GM19193 (cell line): ENCODE data around the gene LBHD2.

Experiments
- POLR2A ChIP-seq: IDR thresholded peaks from 4 replicates; pipeline ENCODE4 v1.6.1; 2011; ENCODE audit not compliant: insufficient read depth, insufficient read length; ENCODE audit errors: extremely low read depth

The LBHD2 gene

DNA sequence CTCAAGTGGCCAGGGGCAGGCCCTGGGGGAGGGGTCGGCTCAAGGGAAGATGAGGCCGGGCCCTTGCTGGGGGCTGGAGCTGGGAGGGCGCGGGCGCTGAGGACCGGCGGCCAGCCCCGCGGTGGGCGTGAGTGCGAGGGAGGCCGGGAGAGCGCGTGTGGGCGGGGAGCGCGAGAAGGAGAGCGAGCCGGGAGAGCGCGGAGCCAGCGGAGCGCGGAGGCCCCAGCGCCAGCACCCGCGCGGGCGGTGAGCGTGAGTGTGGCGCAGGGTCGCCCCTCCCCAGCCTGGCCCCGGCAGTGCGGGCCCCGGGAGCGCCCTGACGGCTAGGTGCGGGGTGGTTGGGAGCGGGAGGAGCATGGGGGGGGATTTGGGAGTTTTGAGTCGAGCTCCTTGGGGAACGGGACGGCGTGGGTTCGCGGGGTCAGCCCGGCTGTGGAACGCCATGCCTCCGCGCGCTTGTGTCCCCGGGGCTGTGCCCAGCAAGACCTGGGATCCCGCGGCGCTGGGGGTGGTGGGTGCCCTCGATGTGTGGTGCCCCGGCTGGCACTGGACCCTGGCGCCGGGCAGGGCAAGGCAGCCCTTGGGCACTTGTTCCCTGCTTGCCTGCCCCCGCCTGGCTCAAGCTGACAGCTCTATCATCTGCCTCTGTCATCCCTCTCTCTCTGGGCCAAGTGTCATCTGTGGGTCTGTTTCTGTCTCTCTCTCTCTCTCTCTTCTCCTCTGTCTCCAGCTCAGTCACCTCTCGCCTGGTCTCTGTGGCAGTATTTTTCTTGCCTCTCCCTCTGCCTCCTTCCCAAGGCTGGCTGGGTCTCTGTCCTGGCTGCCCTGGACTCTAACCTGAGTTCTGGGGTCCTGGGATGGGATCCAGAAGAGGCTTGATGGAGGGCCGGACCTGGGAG, at the start of gene LBHD2:
TSS of gene LBHD2 (plus strand) at position 190 of the 899 bp plus-strand sequence. CDS start 1,803 bp downstream, outside the sequence.
- TF ChIP-seq POLR2A: no peak

DNA sequence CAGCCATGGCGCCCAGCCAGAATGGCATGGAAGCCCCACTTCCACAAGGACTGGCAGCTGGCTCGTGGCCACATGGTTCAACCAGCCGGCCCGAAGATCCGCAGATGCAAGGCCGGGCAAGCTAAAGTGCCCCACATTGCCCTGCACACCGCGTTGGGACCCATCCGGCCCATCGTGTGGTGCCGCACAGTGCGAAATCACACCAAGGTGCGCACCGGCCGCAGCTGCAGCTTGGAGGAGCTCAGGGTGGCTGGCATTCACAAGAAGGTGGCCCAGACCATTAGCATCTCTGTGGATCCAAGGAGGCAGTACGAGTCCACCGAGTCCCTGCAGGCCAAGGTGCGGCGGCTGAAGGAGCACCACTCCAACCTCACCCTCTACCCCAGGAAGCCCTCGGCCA, 42.5 kb upstream of the LBHD2 start:
- no peak for TF ChIP-seq POLR2A

DNA sequence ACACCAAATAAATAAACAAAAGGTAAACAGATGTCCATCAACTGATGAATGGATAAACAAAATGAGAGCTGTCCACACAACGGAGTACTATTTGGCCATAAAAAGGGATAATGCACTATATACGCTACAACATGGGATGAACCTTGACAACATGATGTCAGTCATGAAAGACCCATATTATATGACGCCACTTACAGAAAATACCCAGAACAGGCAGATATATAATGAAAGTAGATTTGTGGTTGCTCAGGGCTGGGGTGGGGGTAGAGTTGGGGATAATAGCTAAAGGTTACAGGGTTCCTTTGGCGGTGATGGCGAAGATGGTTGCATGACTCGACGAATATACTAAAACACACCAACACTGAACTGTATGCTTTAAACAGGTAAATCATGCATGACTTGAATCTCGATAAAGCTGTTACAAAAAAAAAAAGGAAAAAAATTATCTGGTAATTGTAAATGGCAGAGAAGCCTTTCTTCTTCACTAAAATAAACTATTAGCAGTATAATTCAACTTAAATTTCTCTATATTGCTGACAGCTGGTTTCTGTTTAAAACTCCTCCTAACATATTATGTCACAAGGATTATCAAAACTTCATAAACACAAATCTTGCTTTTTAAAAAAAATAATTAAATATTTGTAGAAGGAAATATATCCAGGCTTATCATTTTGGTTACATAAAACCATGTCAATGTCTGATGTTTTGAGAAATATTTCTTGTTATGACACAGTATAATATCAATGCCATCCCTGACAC, 40.6 kb upstream of the LBHD2 start:
- TF ChIP-seq POLR2A: no peak

- TF ChIP-seq POLR2A: no peak
Observed at GRCh38 chr14:103045371-103045869, 38.6 kb upstream of the LBHD2 start.

DNA sequence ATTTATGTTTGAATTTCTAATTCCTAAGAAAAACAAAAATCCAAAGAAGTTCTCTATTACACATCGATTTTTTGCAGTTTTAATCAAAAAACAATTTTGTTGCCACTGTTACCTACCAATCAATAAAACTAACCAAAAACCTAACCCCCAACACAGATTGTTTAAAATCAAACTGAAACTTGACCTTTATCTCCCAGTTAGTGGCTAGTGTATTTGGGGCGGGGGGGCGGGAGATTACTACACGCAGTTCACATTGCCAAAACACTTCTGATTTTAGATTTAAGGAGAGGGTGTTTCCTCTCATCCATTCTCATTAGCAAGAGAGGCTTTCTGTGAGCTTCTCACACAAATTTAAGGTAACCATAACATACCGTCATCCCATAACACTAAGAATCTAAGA, 33.1 kb upstream of the LBHD2 start:
- no peak for TF ChIP-seq POLR2A

DNA sequence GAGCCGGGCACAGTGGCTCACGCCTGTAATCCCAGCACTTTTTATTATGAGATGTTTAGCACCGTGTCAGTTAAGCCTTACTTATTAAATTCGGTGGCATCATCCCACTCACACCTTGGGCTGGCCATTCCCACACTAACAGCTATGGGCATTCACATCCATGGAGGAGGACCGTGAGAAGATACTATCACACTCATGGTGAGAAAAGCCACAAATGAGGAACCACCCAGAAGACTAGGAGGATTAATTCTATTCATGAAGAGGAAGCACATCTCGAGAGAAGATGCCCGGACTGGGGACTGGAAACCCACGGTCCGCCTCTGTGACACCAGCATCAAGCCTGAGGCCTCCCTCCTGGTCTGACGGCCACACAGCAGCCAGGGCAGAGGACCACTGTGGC, 31.6 kb upstream of the LBHD2 start:
- TF ChIP-seq POLR2A: no peak

GRCh38 chr14:103055695-103056094, 28.3 kb upstream of the LBHD2 start:
- TF ChIP-seq POLR2A: no peak

- no peak for TF ChIP-seq POLR2A
Observed at GRCh38 chr14:103056322-103057027, 27.5 kb upstream of the LBHD2 start.

DNA sequence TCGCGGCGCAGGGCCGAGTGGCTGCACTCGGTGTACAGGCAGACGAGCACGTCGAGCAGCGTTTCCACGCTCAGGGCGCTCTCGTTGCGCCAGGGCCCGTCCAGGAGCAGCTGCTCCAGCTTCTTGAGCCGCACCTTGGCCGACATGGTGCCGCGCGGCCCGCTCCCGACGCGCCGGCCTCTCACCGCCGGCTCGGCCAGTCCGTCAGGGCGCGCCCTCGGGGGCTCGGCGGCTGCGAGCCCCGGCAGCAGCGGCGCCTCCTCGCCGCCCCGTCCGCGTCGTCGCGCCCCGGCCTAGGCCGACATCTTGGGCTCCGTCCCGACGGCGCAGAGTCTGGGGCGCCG, 27.0 kb upstream of the LBHD2 start:
- no peak for TF ChIP-seq POLR2A

- no peak for TF ChIP-seq POLR2A
Observed at GRCh38 chr14:103057372-103058163, 26.4 kb upstream of the LBHD2 start, which contains the start of gene CDC42BPB. Gene CDC42BPB (minus strand): TSS chr14:103057549. CDS start chr14:103057173, 376 bp downstream.

GRCh38 chr14:103058164-103059055, 25.6 kb upstream of the LBHD2 start:
- no peak for TF ChIP-seq POLR2A

DNA sequence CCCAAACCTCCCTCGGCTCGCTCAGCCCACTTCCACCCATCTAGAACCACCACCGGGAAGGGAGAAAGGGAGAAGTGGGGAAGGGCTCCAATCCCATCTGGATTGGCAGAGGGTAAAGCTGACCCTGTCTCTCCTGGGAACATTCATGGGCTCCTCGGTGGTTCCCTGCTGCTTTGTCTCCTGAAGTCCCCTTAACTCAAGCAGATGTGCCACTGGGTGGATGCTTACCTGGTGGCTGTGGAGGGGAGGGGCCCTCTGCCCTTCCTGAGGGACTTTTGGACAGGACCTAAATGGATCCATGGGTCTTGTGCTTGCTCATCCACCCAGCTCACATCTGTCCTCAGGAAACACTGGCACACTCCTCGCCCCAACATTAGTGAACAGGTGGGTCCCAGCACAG, 24.5 kb upstream of the LBHD2 start:
- TF ChIP-seq POLR2A: no peak

GRCh38 chr14:103061482-103061976, 22.5 kb upstream of the LBHD2 start:
- no peak for TF ChIP-seq POLR2A
